AG09309 (cell line): ENCODE measurements around the gene PTPN4.

Experiments
- DNase-seq: peaks from one replicate; pipeline ENCODE4 v3.0.0-alpha.2; 2010; ENCODE audit warnings: low read depth
- H3K4me3 ChIP-seq: 2 replicates; pipeline ENCODE4 v1.5.1; 2011; ENCODE audit warnings: mild to moderate bottlenecking, low read depth, low read length, moderate library complexity; ENCODE audit not compliant: control insufficient read depth
- TF ChIP-seq, protein P1 (sequence below): IDR thresholded peaks from 2 replicates; pipeline ENCODE4 v1.5.1; 2011; ENCODE audit warnings: mild to moderate bottlenecking, low read depth, low read length, inconsistent platforms; ENCODE audit not compliant: insufficient read depth, control insufficient read depth; ENCODE audit errors: missing control alignments

Gene PTPN4

DNA sequence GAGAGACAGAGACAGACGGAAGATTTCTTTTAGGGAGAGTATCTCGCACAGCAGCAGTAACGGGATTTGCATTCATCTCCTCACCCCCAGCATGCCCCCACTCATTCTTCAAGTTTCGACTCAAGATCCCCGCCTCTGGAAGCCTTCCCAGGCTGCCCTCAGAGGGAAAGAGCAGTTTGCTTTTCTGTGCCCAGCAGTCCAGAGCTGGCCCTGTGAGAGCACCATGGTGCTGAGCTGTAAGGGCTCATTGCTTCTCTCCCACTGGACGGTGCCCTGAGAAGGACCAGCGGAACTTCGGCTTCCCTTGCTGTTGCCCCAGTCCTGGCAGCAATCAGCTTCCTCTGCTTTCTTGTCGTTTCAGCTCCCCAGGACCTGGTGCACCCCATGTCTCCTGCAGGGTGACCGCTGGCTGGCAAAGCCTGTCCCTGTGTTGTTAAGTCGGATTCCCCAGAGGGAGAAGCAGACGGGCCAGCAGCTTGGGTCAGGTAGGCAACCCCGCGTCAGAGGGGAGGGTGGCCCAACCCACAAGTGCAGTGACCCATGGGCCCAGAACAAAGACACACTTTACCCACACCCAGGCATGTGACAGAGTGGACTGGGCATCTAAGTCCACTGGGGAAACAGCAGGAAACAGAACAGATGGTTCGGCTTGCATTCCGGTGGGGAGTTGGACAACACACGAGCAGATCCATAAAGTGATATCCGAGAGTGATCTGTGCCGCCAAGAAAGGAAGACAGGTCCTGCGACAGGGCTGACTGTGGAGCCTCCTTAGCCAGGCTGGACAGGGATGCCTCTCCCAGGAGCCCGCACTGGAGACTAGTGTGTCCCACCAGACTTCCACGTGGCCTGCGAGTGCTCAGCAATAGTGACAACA, 44.1 kb upstream of the PTPN4 start:
- TF ChIP-seq, protein P1, sequence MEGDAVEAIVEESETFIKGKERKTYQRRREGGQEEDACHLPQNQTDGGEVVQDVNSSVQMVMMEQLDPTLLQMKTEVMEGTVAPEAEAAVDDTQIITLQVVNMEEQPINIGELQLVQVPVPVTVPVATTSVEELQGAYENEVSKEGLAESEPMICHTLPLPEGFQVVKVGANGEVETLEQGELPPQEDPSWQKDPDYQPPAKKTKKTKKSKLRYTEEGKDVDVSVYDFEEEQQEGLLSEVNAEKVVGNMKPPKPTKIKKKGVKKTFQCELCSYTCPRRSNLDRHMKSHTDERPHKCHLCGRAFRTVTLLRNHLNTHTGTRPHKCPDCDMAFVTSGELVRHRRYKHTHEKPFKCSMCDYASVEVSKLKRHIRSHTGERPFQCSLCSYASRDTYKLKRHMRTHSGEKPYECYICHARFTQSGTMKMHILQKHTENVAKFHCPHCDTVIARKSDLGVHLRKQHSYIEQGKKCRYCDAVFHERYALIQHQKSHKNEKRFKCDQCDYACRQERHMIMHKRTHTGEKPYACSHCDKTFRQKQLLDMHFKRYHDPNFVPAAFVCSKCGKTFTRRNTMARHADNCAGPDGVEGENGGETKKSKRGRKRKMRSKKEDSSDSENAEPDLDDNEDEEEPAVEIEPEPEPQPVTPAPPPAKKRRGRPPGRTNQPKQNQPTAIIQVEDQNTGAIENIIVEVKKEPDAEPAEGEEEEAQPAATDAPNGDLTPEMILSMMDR: no peak
- no peak overlapping the region for H3K4me3 ChIP-seq
- no peak for DNase-seq

DNA sequence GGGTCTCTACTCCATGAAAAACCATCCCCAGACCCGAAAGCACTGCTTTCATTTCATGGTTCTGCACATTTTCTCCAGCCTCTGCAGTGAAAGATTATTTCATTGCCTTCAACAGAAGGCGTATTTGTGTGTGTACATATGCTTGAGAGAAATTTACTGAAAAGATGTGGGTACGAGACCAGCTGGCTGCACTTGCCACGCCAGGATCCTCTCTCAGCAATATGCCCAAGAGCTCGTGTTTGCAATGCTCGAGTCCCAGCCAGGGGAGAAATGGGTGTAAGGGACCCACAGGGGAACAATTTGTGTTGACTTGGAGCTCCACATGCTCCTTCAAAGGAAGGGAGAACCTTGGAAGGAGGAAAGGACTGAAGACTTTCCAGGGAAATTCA, 43.4 kb upstream of the PTPN4 start:
- DNase-seq: no peak
- TF ChIP-seq, protein P1: no peak
- H3K4me3 ChIP-seq: no peak overlapping the region

DNA sequence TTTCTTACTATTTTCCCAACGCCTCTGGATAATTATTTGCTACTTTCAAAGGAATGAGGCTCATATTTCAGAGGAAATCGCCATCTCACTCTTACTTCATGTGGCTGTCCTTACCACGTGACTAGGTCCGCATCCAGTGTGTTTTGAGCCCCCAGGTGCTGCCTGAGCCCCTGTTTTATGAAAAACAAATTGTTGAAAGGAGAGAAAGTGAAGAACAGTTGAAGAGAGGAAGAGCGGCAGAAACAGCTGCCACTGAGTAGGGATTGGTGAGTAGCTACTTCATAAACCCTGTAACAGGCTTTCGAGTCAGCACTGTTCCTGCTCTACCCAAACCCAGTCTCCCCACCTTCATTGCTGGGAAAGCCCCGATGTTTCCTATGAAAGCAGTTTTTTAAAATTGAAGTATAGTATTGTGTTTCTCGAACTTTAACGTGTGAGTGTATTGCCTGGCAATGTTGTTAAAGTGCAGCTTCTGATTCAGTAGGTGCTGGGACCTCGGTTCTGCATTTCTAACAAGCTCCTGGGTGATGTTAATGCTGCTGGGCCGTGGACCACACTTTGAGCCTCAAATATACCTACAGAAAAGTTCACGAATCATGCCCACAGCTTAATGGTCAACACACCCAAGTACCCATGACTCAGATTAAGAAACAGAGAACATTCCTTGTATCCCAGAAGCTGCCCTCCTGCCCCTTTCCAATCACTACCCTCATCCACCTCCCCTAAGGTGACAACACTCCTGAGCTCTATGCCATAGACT, 41.0 kb upstream of the PTPN4 start:
- DNase-seq: no peak
- TF ChIP-seq, protein P1: no peak
- no peak overlapping the region for H3K4me3 ChIP-seq

DNA sequence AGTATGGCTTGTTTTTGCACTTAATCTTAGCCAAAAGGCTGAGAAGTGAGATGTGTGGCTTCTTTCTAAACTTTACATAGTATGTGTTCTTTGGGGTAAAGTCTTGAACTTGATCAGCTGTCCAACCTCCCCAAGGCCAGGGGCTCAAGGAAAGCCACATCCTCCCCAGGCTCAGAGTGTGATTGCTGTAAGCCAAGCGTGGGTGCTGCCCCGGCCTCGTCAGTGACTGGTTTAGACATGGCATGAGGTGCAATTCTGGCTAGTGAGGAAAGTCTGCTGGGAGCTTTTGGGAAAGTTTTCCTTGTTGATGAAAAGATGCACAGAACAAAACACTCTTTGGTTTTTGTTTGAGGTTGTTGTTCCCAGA, 40.5 kb upstream of the PTPN4 start:
- no peak overlapping the region for H3K4me3 ChIP-seq
- no peak for DNase-seq
- TF ChIP-seq, protein P1: no peak

DNA sequence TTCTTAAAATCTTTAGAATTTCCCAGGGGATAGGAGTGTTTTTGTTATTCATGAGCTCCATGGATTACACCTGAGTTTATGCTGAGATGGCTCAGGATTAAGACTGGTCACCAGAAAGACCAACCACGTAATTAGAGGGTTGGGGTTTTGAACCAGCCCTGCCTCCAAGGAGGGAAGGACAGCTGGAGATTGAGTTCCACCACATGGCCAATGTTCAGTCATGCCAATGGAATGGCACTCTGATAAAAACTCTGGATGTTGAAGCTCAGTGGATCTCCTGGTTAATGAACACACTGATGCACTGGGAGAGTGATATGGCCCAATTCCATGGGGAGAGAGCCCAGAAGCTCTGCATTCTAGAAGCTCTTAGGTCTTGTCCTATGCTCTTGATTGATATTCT, 38.7 kb upstream of the PTPN4 start:
- no peak overlapping the region for H3K4me3 ChIP-seq
- no peak for DNase-seq
- TF ChIP-seq, protein P1: no peak

DNA sequence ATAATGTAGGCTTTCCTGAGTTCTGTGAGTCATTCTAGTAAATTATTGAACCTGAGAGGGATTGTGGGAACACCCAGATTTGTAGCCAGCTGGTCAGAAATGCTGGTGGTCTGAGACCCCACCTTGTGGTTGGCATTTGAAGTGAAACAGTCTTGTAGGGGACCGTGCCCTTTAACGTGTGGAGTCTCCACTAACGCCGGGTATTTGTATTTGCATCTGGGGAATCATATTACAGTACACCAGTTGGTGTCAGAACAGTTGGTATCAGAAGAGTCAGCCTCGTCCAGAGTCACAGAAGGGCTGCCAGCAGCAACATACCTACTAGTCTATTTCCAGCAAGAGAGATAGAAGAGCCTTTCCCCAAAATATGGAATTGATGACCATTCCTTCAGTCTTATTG, 38.3 kb upstream of the PTPN4 start:
- TF ChIP-seq, protein P1: no peak
- DNase-seq: no peak
- H3K4me3 ChIP-seq: no peak overlapping the region
